NCI-H2196 (cell line): ENCODE results near the gene TNFAIP6.
"Not testable (repeated sequence)": the region's sequence is repeated elsewhere in the genome, so short reads cannot be mapped to it uniquely, and the experiment has no call there.

Experiments
- DNase-seq: peaks from one replicate; lab custom pipeline; 2025; ENCODE audit not compliant: unreplicated experiment; lab: John Stamatoyannopoulos, UW

The TNFAIP6 gene

GRCh38 chr2:151357359-151357758 lies at the start of gene TNFAIP6:
Gene TNFAIP6 (plus strand): TSS chr2:151357592. CDS start chr2:151357667, 75 bp downstream.
- DNase-seq = no peak

DNA sequence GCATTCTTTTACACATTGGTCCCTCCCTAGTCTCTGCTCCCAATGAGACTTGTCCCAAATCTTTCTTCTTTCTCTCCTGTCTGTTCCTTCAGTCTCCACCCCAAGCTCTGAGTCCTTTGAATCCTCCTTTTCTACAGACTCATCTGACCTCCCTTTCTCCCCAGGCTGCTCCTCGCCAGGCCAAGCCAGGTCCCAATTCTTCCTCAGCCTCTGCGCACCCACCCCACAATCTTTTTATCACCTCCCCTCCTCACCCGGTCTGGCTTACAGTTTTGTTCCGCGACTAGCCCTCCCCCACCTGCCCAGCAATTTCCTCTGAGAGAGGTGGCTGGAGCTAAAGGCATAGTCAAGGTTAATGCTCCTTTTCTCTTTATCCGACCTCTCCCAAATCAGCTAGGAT lies 47.1 kb upstream of the TNFAIP6 start:
- not testable (repeated sequence) for DNase-seq

DNA sequence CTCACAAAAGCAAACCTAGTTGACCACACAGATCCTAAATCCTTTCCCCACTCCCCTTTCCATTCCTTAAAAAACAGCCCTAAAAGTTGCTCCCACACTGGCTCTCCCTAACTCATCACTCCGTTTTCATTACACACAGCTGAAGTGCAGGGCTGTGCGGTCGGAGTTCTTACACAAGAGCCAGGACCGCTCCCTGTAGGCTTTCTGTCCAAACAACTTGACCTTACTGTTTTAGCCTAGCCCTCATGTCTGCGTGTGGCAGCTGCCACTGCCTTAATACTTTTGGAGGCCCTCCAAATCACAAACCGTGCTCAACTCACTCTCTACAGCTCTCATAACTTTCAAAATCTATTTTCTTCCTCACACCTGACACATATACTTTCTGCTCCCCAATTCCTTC lies 45.0 kb upstream of the TNFAIP6 start:
- DNase-seq = not testable (repeated sequence)

DNA sequence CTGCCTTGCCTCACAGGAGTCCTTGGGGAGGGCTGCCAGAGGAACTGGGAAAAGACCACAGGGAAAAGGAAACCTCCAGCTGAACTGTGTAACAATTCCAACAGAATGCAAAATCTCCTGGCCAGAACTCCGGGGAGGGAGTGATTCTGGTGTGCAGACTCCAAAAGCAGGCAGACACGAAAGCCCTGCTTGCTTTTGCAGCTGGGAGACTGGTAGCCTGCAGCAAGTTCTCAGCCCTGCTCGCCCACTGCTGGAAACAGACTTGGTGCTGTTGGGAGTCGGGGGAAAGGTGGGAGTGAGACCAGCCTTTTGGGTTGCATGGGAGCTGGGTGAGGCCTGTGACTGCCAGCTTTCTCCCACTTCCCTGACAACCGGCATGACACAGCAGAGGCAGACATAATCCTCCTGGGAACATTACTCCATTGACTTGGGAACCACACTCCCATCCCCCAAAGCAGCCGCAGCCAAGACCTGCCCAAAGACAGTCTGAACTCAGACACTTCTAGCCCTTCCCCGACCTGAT lies 42.0 kb upstream of the TNFAIP6 start:
- no peak for DNase-seq

DNA sequence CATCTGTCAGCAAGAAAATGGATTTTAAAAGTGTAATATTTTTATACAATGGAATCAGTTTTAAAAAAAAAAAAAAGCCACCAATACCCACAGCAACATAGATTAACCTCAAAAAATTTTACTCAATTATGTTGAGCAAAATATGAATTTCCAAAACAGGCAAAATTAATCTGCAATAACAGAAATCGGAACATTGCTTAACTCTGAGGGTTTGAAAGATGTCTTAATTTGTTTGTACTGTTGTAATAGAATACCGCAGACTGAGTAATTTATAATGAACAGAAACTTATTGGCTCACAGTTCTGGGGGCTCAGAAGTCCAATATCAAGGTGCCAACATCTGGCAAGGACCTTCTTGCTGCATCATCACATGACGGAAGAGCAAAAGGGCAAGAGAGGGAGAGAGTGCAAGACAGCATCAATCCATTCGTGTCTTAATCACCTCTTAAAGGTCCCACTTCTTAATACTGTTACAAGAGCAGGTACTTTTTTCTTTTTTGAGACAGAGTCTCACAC lies 31.8 kb upstream of the TNFAIP6 start:
- no peak for DNase-seq

DNA sequence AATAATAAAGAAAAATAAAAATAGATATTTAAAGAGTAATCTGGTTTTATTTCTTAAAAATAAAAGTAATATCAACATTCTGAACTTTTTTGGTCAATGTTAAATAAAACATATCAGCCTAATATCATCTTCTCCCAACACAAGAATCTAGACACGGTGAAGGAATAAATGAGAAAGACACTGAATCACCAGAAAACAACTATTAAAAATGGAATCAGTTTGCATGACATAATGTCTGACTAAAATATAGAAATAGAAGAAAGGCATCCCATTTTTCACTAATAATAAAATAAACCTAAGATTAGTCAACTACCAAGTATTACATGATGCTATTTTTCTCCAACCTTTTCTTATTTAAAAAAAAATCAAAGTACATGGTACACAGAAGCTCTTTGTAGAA lies 30.8 kb upstream of the TNFAIP6 start:
- DNase-seq = no peak

DNA sequence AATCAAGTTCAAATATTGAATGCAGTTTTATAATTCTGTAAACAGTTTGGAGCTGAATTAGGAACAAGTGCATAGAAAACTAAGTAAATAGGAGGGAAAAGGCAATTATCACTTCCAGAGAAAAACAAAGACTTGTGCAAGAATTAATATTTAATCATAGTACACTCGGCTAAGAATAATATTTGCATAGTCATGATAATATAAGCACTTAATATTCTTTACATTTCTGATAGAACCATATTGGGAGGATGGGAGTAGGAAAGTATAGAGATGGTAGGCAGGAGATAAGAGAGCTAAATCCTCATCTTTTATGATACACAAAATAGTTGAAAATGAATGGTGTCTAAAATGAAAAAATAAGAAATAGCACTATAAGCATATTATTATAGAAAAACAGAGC lies 27.4 kb upstream of the TNFAIP6 start:
- DNase-seq = no peak

GRCh38 chr2:151333083-151333482 lies 24.3 kb upstream of the TNFAIP6 start:
- DNase-seq = no peak

GRCh38 chr2:151334082-151334815 lies 23.1 kb upstream of the TNFAIP6 start:
- DNase-seq = no peak

GRCh38 chr2:151336863-151337371 lies 20.5 kb upstream of the TNFAIP6 start:
- DNase-seq = no peak

- DNase-seq = no peak
Observed at GRCh38 chr2:151337643-151338042, 19.7 kb upstream of the TNFAIP6 start.

GRCh38 chr2:151338115-151338514 lies 19.3 kb upstream of the TNFAIP6 start:
- no peak for DNase-seq

DNA sequence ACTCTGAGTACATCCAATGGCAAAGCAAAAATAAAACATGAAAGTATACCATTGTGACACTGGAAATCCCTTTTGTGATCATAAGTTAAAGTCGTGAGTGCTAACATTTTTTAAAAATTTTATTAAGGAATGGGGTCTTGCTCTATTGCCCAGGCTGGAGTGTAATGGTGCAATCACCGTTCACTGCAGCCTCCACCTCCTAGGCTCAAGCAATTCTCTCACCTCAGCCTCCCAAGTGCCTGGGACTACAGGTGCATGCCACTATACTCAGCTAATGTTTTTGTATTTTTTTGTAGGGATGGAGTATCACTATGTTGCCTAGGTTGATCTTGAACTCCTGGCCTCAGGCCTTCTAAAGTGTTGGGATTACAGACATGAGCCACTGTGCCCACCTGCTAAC lies 14.3 kb upstream of the TNFAIP6 start:
- no peak for DNase-seq

GRCh38 chr2:151344191-151344590 lies 13.2 kb upstream of the TNFAIP6 start:
- not testable (repeated sequence) for DNase-seq

DNA sequence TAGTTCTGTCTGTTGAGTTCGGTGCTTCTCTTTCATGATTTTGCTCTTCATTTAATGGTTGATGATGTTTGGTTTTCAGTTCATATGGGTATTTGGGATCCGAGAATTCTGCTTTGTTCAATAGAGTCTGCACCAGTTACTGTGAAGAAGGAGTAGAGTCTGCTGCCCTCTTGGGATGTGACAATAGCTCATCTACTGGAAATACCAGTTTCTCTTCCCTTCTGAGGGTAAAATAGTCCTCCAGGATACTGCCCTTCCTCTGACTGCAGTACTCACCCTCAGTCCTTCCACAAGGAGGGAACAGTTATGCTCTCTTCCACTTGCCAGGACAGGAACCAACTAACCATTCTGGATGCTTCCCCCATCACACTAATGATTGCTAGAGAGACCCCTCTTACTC lies 12.5 kb upstream of the TNFAIP6 start:
- no peak for DNase-seq

- DNase-seq = no peak
Observed at GRCh38 chr2:151347294-151347693, 10.1 kb upstream of the TNFAIP6 start.

DNA sequence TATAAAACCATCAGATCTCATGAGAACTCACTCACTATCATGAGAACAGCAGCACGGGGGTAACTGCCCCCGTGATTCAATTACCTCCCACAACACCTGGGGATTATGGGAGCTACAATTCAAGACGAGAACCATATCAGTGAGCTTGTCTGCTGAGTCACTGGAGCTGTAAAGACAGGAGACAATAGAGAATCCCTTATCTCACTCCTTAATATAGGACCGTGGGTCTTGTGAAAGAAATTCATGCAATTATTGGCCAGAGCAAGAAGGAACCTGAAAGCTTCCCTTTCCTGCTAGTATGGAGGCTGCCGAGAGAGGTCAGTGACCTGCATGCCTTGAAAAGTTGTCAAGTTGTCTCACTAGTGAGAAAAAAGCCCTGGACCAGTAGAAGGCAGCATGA lies 9.5 kb upstream of the TNFAIP6 start:
- DNase-seq = no peak

DNA sequence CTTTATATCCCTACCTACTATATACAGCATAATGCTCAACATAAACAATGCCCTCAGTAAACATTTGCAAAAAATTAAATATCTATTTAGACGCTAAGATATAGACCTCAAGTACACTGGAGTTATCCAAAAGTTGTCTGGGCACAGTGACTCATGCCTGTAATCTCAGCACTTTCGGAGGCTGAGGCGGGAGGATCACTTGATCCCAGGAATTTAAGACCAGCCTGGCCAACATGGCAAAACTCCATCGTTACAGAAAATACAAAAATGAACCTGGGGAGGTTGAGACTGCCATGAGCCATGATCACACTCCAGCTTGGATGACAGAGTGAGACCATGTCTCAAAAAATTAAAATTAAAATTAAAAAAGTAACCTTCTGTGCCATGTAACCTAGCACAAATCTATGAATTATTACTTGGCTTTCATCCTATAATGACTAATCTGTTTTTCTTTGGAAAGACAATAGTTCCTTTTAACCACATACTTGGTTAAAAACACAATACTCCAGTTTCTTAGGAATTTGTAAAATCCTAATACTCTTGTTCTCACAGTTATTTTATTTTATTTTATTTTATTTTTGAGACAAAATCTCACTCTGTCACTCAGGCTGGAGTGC lies 6.7 kb upstream of the TNFAIP6 start:
- DNase-seq = no peak

GRCh38 chr2:151353995-151354394 lies 3.4 kb upstream of the TNFAIP6 start:
- no peak for DNase-seq

GRCh38 chr2:151354807-151355206 lies 2.6 kb upstream of the TNFAIP6 start:
- DNase-seq = no peak

- DNase-seq = no peak
Observed at GRCh38 chr2:151358166-151358970, 976 bp downstream of the TNFAIP6 start.
